ENCODE measurements around the gene HRG. TPM values are rescaled to one million over a fixed set of nuclear protein-coding genes. Genes with fewer than 3 reads are reported as not detected.

The HRG gene
- total RNA-seq, 1 donor from 2014 or later: not detected

GRCh38 chr3:186635532-186635931 lies 30.3 kb upstream of the HRG start:
- H3K36me3 Mint-ChIP-seq (ENCODE audit: low read depth): no peaks in the 10 kb centered on the region
- no peak overlapping the region for H3K27ac Mint-ChIP-seq (ENCODE audit: unreplicated experiment)
- TF ChIP-seq CTCF (conservative IDR thresholded peaks at IDR 0.05): no peak
- peaks cover 15% of the 10 kb centered on the region for H3K27me3 Mint-ChIP-seq (ENCODE audit: low read depth)
- peaks cover 6% of the 10 kb centered on the region for H3K4me1 Mint-ChIP-seq
- H3K4me3 Mint-ChIP-seq: no peak overlapping the region
- no peaks in the 10 kb centered on the region for H3K9me3 Mint-ChIP-seq
- no peak for DNase-seq (ENCODE audit: low read depth, low spot score)

GRCh38 chr3:186636536-186636935 lies 29.3 kb upstream of the HRG start:
- Mint-ChIP-seq H3K36me3 (ENCODE audit: low read depth) (no peaks in the 10 kb centered on the region), H3K27me3 (ENCODE audit: low read depth) (peaks cover 13% of the 10 kb centered on the region), H3K4me1 (peaks cover 8% of the 10 kb centered on the region), H3K9me3 (no peaks in the 10 kb centered on the region), H3K27ac (ENCODE audit: unreplicated experiment) (no peak overlapping the region), H3K4me3 (no peak overlapping the region)
- TF ChIP-seq CTCF (conservative IDR thresholded peaks at IDR 0.05): no peak
- no peak for DNase-seq (ENCODE audit: low read depth, low spot score)

GRCh38 chr3:186637686-186638085 lies 28.1 kb upstream of the HRG start:
- Mint-ChIP-seq H3K9me3 (no peaks in the 10 kb centered on the region), H3K4me3 (no peak overlapping the region), H3K4me1 (peaks cover 8% of the 10 kb centered on the region), H3K27ac (ENCODE audit: unreplicated experiment) (no peak overlapping the region), H3K36me3 (ENCODE audit: low read depth) (no peaks in the 10 kb centered on the region), H3K27me3 (ENCODE audit: low read depth) (peaks cover 13% of the 10 kb centered on the region)
- no peak for TF ChIP-seq CTCF (conservative IDR thresholded peaks at IDR 0.05)
- DNase-seq (ENCODE audit: low read depth, low spot score): no peak

- no peaks in the 10 kb centered on the region for H3K9me3 Mint-ChIP-seq
- peaks cover 15% of the 10 kb centered on the region for H3K27me3 Mint-ChIP-seq (ENCODE audit: low read depth)
- H3K36me3 Mint-ChIP-seq (ENCODE audit: low read depth): no peaks in the 10 kb centered on the region
- peaks cover 8% of the 10 kb centered on the region for H3K4me1 Mint-ChIP-seq
- TF ChIP-seq CTCF (conservative IDR thresholded peaks at IDR 0.05): no peak
- H3K27ac Mint-ChIP-seq (ENCODE audit: unreplicated experiment): no peak overlapping the region
- DNase-seq (ENCODE audit: low read depth, low spot score): no peak
- H3K4me3 Mint-ChIP-seq: no peak overlapping the region
Observed at GRCh38 chr3:186638259-186638658, 27.6 kb upstream of the HRG start.

GRCh38 chr3:186639778-186640472 lies 25.9 kb upstream of the HRG start, which contains the start of gene FETUB:
Gene FETUB, plus strand, starts transcription at chr3:186640399. Its CDS starts 62 bp downstream, at chr3:186640461.
- no peak for TF ChIP-seq CTCF (conservative IDR thresholded peaks at IDR 0.05)
- peaks cover 8% of the 10 kb centered on the region for H3K4me1 Mint-ChIP-seq
- H3K27me3 Mint-ChIP-seq (ENCODE audit: low read depth): peaks cover 15% of the 10 kb centered on the region
- DNase-seq (ENCODE audit: low read depth, low spot score): no peak
- no peak within 1 kb of the TSS for H3K4me3 Mint-ChIP-seq
- H3K36me3 Mint-ChIP-seq (ENCODE audit: low read depth): no peaks in the 10 kb centered on the region
- peak within 1 kb of the TSS; percentile 1 for H3K27ac Mint-ChIP-seq (ENCODE audit: unreplicated experiment)
- H3K9me3 Mint-ChIP-seq: no peaks in the 10 kb centered on the region

Measured in neural crest cell (in vitro differentiated cells).